Activated CD4-positive, CD25-positive, alpha-beta regulatory T cell treated with anti-CD3 and anti-CD28 coated beads, Interleukin-2, amount 50 U/mL, for 16 hours (primary cell): ENCODE data around the gene MPV17L2.
A peak's percentile ranks its signal among the peaks of the same experiment; 100 is the strongest.
"Not testable (repeated sequence)": the region's sequence is repeated elsewhere in the genome, so short reads cannot be mapped to it uniquely, and the experiment has no call there.

ENCODE experiments used
- DNase-seq: peaks from one replicate; pipeline ENCODE4 v3.0.0-alpha.2; 2020; ENCODE audit warnings: low read depth, low spot score

MPV17L2 gene

DNA sequence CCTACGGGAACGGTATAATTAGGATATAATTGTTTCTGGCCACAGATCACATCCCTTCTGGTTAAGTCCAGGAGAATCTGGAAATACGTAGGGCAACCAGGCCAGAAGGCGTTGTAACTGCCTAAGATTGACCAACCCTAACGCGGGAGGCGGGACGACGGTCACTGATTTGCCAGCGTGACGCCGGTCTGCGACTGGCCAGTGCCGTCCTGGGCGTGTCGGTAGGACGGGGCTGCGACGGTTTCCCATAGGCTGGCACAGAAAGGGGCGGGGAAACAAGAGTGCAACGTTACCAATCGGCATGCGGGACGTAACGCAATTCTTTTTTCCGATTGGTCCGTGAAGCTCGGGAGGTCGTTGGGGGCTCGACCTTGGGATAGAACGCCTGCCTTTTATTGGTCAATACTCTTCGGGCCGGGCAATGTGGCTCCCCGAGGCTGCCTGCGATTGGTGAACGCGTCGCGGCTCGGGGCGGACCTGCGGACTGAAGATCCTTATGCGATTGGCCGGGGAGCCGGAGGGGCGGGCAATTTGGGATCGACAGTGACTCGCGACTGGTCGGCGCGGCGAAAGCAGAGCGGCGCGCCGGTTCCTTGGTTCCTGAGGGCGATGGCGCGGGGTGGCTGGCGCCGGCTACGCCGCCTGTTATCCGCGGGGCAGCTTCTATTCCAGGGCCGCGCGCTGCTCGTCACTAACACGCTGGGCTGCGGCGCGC, at the start of gene MPV17L2:
MPV17L2 (plus strand) TSS at position 546 of the 715 bp plus-strand sequence; CDS start at position 610, 64 bp downstream.
- DNase-seq = peak; percentile 97

DNA sequence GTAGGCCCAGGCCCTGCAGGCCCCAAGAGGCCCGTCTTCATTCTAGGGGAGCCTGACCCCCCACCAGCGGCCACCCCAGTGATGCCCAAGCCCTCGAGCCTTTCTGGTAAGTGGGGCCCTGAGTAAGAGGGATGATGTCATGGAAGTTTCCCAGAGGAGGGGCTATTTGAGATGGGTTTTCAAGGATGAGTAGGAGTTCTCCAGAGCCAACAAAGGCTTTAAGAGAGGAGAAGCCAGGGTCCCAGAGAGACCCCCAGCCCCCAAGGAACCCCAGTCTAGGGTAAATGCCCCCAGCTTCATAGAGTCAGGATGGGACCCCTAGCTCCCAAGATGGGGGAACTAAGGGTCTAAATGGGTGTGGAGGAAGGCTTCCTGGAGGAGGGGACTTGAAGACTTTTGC, 49.1 kb upstream of the MPV17L2 start:
- DNase-seq = no peak

DNA sequence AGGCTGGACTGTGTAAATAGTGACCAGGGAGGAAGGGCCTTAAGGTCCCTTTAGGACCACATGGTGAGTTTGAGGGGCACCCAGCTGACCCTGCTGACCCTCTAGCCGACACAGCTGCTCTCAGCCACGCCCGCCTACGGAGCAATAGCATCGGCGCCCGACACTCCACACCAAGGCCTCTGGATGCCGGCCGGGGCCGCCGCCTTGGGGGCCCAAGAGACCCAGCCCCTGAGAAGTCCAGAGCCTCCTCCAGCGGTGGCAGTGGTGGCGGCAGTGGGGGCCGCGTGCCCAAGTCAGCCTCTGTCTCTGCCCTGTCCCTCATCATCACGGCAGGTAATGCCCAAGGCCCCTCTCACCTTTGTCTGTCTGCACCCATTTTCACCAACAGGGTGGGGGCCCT, 48.7 kb upstream of the MPV17L2 start:
- no peak for DNase-seq

DNA sequence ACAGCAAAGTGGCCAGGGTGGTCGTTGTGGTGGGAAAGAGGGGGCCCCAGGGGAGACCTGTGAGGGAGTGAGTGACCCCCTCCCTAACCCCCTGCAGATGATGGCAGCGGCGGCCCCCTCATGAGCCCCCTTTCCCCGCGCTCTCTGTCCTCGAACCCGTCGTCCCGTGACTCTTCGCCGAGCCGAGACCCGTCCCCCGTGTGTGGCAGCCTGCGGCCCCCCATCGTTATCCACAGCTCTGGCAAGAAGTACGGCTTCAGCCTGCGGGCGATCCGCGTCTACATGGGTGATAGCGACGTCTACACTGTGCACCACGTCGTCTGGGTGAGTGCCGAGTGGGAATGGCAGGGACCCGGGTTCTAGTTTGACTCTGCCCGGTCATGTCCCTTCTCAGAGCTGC, 48.1 kb upstream of the MPV17L2 start:
- DNase-seq = no peak

DNA sequence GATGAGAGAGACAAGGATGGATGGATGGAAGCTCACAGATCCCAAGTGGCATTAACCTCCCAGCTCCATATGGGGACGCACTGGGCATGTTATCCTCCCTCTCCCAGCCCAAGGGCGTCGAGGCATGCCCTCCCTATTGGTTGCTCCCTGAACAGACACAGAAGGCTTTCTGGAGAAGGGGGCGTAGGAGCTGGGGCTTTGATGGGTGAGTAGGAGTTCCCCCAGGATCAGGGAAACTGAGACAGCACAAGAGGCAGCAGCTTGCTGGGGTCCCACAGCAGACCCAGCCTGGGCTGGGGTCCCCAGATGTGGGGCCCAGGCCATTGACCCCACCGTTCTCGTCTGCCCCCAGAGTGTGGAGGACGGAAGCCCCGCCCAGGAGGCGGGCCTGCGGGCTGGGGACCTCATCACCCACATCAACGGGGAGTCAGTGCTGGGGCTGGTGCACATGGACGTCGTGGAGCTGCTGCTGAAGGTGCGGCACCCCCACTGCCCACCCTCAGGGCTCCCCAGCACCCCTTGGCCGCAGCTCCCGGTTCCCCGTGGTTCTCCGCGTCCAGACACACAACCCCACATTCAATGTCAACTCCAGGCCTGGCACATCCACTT, 47.5 kb upstream of the MPV17L2 start:
- DNase-seq = no peak

DNA sequence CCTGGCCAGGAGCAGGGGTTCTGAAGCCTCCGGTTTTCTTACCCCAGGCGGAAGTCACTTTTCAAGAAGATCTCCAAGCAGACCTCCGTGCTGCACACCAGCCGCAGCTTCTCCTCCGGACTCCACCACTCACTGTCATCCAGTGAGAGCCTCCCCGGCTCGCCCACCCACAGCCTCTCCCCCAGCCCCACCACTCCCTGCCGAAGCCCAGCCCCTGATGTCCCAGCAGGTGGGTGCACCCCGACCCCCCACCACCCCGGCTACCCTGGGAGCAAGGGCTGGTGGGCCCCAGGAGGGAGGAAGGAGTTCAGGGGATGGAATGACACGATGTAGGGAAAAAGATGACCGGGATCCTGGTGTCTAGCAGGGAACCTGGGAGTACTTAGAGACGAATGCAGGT, 45.6 kb upstream of the MPV17L2 start:
- DNase-seq = no peak

DNA sequence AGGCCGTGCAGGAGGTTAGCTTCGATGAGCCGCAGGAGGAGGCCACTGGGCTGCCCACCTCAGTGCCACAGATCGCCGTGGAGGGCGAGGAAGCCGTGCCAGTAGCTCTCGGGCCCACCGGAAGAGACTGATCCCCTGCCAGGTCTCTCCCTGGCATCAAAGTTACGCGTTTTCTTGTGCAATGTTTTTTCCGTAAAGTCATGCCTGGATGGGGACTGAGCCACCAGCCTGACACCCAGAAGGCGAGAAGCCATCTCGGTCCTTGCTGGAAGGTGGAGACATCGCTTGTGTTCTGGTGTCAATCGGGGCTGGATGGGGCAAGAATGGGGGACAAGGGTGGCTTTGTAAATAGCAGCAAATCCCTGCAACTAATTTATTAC, 43.4 kb upstream of the MPV17L2 start:
- DNase-seq = no peak

DNA sequence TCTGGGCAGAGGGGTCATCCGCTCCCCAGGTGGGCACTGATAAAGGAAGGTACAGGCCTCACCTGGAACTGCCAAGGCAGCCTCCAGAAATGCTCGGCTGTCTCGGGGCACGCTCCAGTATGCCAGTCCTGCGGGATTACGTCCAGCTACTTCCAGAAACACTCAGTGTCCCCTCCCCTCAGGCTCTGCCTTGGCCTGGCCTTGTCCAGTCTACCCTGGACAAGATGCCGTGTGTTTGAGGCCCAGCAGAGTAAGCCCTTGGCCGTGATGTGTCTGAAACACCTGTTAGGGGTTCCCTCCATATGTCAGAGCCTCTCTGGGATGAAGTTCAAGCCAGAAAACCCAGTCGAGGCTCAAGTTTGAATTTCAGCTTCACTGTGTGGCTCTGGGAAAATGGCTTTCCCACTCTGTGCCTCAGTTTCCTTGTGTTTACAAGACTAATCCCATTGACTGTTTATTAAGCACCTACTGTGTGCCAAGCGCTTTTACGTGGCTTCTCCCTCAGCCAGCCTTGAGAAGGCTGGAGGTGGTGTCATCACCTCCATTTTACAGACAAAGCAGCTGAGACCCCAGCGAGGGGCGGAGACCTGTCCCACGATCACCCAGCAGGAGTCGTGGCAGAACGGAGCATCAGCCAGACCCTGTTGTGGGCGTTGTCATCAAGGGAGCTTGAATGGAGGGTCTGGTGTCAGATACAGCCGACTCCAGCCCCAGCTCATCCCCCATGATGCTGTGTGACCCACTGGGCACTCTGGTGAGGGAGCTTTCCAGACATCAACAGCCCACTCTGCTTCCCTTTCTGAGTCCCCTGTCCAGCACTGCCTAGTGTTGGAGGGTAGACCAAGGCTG, 42.0 kb upstream of the MPV17L2 start:
- no peak for DNase-seq

DNA sequence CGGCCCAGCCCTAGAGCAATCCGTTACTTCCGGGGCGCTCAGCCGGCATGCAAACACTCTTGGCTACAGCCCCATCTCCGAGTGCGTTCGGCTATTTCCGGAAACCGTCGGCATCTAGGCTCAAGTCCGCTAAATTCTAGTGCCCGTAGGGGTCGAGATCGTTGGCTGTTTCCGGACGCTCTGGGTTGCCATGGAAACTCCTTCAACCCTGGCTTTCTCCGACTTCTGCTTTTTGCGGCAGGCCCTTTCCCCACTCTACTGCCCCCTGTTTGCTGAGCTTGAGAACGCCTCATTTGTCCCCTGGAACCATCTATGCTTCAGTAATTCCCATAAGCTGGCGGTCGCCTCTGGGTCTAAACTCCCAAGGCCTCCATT, 40.6 kb upstream of the MPV17L2 start:
- DNase-seq = peak; percentile 88

DNA sequence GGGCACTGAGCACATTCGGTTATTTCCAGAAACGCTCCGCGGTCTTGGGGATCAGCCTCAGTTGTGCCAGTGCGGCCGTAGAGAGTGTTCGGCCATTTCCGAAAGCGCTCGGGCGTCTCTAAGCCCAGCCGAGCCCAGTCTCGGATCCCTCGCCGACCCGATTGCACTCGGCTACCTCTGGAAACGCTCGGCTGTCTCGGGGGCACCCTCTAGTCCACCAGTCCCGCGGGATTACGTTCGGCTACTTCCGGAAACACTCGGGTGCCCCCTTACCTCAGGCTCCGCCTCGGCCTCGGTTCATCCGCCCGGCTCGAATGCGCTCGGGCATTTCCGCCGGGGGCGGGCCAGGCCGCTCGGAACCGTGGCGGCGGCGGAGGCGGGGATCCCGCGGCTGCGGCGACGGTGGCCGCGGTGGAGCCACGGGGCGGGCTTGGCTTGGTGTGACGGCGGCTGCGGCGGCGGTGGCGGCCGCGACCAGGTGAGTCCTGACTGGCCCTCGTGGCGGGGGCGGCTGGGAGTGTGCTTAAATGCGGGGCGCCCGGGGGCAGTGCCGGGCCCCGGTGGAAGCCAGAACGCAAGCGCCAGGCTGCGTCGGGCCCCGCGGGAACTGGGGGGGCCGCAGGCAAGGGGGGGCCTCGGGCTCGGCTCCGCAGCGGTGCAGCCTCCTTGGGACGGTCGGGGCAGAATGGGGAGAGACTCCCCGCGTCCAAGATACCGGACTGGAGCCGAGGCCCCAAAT, 40.0 kb upstream of the MPV17L2 start, which contains the start of gene PIK3R2:
PIK3R2 (plus strand) TSS at position 347 of the 739 bp plus-strand sequence. CDS start 2,717 bp downstream, outside the sequence.
- DNase-seq = peak; percentile 97

DNA sequence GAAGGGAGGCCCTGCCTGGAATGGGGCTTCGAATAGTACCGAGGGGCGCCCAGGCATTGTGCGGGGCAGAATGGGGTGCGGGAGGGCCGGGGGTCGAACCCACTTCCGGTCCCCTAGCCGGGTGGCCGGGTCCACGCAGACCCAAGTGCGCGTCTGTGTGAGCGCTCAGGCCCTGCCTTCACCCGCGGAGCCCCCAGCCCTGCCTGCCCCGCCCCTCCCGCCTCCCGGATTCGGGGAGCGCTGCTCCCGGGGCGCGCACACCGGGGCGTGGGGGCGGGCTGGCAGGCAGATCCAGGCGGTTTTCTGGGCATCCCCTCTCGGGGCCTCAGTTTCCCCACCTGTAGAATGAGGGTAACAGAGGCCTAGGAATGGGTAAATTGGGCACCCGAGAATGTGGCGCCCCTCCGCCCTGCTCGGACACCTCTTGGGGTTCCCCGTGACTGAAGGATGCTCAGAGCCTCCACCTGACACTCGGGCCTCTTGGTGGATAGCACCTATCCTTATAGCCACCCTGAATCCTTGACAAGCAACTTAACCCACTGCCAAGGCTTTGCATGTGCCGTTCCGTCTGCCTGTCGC, 39.4 kb upstream of the MPV17L2 start:
- DNase-seq = no peak

DNA sequence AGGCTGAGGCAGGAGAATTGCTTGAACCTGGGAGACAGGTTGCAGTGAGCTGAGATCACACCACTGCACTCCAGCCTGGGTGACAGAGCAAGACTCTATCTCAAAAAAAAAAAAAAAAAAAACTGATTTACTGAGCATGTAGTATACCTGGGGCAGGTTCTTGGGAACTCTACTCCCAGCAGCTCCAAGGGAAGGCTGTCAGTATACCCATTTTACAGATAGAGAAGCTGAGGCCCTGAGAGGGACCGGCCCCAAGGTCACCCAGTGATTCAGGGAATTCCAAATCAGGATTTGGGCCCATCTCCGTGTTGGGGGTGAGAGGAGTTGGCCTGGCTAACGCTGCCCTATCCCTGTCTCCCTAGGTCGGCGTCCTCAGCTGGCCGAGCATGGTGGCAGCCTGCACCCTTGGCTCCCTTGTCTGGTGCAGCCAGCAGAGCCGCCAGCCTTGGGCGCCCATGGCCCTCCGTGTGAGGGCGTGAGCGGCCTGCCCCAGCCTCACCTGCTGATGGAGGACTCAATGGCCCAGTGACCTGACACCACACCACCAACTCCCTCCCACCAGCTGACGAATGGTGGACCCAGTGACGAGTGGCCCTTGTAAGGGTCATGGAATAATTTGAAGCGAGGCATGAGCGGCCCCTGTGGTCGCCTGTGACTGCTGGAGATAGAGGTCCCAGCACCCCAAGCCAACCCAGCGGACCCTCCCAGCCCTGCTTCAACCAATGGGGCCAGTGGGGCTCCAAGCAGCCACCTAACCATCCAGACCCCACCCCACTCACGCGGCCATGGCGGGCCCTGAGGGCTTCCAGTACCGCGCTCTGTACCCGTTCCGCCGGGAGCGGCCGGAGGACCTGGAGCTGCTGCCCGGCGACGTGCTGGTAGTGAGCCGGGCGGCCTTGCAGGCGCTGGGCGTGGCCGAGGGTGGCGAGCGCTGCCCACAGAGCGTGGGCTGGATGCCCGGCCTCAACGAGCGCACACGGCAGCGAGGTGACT, 37.6 kb upstream of the MPV17L2 start:
- no peak for DNase-seq

DNA sequence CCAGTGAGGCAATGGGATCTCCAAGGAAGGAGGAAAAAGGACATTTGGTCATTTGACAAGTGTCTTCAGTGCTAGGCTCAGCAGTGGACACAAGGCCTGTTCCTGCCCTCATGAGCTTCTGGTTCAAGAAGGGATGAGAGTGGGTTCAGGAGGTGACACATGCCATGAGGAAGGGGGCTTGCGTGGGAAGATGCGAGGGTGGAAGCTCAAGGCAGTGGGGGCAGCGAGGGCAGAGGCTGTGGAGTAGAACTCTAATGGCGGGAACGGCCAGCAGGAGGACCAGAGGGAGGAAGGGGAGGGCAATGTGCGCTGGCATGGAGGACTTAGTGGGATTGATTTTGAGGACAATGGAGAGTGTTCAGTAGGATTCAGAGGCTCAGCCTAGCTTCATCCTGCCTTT, 36.8 kb upstream of the MPV17L2 start:
- DNase-seq = no peak

DNA sequence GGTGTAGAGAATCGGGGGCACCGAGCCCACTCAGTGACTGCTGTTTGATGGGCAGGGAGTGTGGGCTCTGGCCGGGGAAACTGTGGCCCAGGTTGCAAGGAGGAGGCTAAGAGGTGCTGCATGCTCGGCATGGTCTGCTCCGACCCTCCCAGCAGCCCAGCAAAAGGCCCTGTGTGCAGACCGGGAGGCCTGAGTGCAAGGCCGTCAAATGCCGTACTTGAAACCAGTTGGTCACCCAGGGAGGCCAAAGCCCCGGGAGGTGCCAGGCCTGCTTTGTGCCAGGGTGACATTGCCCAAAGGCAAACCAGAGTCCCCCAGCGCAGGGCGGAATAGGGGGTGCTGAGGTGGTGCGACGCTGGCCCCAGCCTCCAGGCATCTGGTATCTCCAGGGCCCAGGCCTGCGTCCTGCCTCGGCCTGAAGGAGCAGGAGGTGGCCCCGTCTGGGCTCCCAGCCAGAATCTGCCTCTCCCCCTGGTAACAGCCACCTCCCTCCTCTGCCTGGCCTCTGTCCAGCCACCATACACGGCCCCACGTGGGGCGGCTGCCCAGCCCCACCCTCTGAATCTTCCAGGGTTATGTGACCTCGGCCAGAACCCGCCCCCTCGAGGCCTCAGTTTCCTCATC, 36.1 kb upstream of the MPV17L2 start:
- no peak for DNase-seq

DNA sequence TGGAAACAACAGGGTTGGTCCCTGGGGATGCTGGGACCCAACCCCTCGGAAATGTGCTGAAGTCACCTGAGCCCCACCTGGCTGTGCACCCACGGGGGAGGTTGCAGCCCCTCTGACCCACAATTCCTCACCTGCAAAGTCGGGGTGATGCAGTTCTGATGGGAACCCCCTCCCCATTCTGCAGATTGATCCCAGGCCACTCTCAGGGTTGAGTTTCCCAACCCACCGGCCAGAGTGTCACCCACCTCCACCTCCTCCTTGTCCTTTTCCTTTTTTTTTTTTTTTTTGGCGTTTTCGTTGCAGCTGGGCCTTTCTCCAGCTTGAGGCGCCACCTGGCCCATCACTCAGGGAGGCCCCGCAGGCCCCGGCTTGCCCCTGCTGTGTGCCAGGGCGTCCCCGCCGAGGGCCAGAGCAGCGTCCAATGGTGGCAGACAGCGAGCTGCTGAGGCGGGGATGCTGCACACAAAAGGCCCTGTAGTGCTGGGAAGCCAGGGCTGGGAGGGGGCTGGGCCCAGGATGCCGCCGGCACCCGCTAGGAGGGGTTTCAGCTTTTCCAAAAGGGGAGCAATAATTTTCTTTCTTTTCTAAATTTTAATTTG, 35.5 kb upstream of the MPV17L2 start:
- DNase-seq = no peak

DNA sequence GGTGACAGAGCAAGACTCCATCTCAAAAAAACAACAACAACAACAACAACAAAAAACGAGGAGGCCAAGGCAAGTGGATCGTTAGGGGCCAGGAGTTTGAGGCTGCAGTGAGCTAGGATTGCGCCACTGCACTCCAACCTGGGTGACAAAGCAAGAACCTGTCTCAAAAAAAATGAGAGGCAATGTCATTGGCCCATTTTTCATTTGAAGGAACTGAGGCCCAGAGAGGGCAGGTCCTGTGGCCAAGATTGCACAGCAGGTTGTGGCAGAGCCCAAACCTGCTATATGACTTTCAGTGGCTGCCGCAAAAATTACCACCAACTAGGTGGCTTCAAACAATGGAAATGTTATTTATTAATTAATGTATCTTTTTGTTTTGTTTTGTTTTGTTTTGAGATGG, 34.6 kb upstream of the MPV17L2 start:
- no peak for DNase-seq

DNA sequence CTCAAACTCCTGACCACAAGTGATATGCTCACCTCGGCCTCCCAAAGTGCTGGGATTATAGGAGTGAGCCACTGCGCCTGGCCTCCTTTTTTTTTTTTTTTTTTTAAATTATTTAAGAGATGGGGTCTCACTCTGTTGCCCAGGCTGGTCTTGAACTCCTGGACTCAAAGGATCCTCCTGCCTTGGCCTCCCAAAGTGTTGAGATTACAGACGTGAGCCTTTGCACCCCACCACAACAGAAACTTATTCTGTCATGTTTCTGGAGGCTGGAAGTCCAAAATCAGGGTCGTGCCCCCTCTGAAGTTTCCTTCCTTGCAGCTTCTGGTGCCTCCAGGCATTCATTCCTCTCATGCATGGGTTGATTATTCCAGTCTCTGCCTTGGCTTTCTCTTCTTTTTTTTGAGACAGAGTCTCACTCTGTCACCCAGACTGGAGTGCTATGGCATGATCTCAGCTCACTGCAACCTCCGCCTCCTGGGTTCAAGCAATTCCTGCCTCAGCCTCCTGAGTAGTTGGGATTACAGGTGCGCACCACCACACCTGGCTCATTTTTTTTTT, 33.9 kb upstream of the MPV17L2 start:
- DNase-seq = not testable (repeated sequence)

DNA sequence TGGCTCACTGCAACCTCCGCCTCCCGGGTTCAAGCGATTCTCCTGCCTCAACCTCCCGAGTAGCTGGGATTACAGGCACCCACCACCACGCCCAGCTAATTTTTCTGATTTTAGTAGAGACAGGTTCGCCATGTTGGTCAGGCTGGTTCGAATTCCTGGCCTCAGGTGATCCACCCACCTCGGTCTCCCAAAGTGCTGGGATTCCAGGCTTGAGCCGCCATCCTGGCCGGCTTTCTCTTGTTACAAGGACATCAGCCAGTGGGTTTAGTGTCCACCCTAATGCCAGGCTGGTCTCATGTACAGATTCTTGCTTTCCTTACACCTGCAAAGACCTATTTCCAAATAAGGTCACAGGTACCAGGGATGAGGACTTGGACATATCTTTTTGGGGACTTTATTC, 33.2 kb upstream of the MPV17L2 start:
- DNase-seq = no peak

DNA sequence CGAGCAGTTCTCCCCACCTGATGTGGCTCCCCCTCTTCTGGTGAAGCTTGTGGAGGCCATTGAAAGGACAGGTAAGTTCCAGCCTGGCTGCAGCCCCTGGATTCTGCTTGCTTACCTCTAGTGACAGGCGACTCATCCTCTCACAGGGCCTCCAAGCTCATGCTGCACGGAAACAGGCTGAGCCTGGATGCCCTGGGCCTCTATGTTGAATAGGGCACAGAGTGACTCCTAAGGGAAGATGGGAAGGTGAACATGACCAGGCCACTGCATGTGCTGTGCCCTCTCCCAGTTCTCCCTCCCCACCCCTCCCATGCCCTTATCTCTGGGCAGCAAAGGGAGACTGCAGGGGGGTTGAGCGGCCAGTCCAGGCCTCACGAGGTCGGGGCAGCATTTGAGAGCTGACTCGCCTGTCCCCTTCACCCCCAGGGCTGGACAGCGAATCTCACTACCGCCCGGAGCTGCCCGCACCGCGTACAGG, 32.5 kb upstream of the MPV17L2 start:
- DNase-seq = no peak
